ENCODE measurements around the gene KRT6C.
"Not testable (repeated sequence)": the region's sequence is repeated elsewhere in the genome, so short reads cannot be mapped to it uniquely, and the experiment has no call there.

The KRT6C gene

GRCh38 chr12:52473768-52474167 is at the start of gene KRT6C:
TSS of gene KRT6C (minus strand) at chr12:52473805. CDS start at chr12:52473737, 68 bp downstream.
- FAIRE-seq, result no peak

DNA sequence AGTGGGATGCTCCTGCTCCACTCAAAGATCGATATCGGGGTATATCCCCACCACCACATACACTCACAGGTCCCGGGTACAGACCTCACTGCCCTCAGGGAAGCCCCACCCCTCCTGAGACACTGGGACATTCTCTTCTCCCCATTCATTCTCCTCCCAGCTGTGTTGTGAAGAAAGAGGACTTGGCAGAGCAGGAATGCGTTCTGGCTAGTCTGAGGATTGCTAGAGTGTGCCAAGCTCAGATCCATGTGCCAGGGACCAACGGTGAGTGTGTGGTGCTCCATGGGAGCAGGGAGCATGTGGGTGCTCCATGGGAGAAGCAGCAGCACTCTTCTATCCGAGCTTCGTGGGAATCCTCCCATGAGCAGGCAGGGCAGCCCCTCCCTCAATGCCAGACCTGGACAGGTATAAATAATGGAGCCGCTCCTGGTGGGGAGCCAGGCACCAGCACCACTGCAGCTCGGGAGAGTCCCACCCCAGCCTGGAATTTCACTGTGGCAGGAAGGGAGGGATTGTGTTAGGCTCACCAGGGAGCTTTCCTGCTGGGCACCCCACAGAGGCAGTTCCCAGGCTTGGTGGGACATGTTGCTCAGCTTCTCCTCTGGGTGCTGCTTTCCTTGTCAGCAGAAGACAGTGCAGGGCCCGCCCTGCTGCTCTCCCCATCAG is 48.9 kb upstream of the KRT6C start:
- FAIRE-seq, result no peak

- FAIRE-seq, result no peak
Observed at GRCh38 chr12:52521568-52522266, 48.1 kb upstream of the KRT6C start.

GRCh38 chr12:52521175-52521567 is 47.6 kb upstream of the KRT6C start:
- FAIRE-seq, result no peak

DNA sequence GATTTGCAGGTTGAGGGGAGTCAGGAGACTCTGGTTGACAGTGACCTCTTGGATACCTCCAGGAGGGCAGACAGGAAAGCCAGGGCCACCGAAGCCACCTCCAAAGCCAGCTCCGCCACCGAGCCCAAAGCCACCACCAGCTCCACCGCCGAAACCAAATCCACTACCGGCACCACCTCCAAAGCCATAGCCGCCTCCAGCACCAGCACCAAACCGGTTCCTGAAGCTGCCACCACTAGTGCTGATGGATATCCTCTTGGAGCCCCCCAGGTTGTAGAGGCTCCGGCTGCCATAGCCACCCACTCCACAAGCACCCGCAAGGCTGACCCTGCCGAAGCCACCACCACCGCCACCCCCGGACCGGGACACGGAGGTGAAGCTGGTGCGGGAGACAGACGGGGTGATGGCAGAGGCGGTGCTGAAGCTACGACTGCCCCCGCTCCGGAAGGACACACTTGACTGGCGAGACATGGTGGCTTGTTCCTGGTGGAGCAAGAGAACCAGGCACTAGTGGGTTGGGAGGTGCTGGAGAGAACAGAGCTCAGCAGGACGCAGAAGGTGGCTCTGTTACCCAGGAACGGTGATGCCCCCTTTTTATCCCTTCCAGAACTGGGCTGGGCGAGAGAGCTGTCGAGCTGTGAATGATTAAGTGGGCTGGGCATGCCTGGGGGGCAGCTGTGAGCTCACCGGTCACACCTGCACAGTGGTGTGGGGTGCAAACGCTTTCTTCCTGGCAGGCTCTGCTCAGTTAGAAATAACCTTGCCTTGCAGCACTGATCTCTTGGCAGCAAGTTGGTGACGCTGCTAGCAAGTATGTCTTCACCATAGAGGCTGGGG is 46.4 kb upstream of the KRT6C start, which contains the start of gene KRT5:
KRT5 (minus strand) TSS at position 569 of the 837 bp plus-strand sequence; CDS start at position 471, 98 bp downstream.
- FAIRE-seq, result no peak

- FAIRE-seq, result no peak
Observed at GRCh38 chr12:52519387-52519703, 45.7 kb upstream of the KRT6C start.

DNA sequence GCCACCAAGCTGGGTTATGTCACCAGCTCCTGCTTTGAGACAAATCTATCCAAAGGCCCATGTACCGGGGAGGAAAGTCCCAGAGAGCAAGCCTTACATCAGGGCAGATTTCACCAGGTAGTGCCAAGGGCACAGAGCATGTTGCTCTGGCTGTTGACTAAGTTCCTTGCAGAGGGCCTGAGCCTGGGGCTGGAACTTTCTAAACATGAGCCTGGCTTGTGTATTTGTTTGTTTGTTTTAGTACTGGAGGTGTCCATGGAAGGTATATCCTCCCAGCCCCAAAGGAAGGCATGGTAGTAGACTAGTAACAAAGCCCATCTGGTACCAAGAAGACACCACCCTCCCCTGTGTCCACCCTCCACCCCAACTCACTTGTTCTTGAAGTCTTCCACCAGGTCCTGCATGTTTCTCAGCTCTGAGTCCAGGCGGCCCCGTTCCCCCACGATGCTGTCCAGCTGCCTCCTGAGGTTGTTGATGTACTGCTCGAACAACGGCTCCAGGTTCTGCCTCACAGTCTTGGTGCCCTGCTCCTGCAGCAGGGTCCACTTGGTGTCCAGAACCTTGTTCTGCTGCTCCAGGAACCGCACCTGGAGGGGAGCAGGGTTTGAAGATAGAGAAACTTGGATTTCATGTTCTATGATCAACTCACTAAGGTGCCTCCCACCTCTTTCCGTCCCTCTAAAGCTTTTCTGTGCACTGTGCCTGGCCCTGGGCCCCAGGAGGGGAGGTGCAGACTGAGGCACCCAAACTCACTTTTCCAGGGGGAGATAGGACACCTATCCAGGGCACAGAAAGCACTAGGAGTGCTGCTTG is 45.2 kb upstream of the KRT6C start:
- no peak for FAIRE-seq

DNA sequence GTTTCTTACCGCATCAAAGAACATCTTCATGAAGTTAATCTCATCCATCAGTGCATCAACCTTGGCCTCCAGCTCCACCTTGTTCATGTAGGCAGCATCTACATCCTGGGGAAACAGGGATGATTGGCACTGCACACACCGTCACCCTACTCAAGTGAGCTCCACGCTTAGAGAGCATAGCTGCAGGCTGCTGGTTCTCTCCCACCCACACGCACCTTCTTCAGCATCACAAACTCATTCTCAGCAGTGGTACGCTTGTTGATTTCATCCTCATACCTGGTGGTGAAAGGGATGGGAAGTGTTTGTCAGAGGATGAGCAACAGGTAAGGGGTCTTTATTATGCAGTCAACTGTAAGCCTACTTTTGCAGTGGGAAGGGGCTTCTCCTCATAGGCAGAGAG is 44.3 kb upstream of the KRT6C start:
- no peak for FAIRE-seq

- no peak for FAIRE-seq
Observed at GRCh38 chr12:52517005-52517835, 43.6 kb upstream of the KRT6C start.

- no peak for FAIRE-seq
Observed at GRCh38 chr12:52515927-52516831, 42.6 kb upstream of the KRT6C start.

DNA sequence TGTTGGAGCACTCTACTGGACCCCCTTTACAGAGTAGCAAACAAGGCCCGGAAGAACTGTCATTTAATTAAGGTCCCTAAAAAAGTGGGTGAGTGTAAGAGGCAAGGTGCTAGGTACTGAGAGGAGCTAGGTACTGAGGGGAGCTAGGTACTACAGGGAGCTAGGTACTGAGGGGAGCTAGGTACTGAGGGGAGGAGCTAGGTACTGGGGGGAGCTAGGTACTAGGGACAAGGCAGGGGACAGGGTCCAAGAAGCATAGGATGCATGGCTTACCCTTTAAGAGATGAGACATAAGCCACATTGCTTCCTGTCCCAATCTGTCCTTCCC is 41.7 kb upstream of the KRT6C start:
- FAIRE-seq, result no peak

- no peak for FAIRE-seq
Observed at GRCh38 chr12:52514471-52515318, 41.1 kb upstream of the KRT6C start.

- no peak for FAIRE-seq
Observed at GRCh38 chr12:52513736-52514135, 40.1 kb upstream of the KRT6C start.

DNA sequence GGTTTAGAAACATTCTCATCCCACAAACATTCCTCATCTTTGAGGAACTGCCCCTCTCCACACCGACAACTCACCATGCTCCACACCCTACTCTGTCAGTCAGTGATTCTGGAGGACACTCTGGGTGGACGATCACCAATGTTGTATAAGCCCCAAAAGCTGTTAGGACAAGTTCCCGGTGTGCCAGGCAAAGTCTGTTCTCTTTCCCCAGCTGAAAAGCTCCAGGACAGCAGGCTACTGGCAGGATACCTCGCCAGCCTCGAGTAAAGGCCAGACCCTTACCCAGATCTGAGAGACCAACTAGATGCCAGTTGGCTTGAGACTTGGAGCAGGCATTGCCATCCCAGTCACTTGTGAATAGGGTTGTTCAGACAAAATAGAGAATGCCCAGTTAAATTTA is 34.6 kb upstream of the KRT6C start:
- FAIRE-seq, result no peak

DNA sequence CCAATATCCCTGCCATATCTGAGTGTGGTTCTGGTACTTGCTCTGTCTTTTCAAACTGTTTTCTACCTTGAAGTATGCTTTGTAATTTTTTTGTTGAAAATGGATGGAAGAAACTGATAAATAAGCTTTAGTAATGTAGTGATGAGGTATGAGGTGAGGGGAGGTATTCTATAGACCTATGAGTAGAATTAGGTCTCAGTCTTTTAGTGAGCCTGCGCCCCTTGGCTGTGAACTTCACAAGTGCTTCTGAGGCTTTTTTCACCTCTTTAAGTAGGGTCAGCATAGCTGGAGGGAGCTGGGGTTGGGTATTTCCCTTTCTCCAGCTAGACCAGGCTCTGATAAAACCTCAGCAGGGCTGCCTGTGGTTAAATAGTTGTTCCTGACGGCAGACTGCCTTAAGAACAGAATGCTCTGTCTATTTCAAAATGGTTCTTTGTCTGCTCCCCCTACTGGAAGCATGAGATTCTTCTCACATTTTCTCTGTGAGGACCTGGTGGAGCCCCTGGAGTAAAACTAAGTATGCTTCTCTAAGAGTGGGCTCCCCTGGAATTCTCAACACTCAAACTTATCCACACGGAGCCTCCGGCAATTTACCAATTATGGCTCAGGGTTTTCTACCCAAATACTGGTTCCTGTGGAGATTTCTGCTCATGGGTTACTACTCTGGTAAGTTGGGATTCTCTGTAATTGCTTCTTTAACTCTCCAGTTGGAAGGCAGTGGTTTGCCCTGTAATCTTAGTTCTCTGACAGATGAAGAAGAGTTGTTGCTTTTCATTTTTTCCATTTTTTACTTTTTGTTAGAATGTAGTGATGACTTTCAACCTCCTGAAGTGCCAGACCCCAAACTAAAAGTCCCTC is 33.5 kb upstream of the KRT6C start:
- FAIRE-seq, result no peak

DNA sequence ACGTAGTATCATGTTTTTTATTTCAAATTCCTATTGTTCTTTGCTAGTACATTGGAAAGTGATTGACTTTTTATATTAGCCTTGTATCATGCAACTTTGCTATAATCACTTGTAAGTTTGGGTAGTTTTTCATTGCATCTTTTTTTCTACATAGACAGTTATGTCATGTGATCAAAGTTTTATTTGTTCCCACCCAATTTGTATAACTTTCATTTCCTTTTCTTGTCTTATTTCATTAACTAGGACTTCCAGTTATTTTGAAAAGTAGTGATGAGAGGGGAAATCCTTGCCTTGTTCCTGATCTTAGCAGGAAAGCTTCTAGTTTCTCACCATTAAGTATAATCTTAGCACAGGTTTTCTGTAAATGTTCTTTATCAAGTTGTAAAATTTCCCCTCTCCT is 29.3 kb upstream of the KRT6C start:
- no peak for FAIRE-seq

- FAIRE-seq, result no peak
Observed at GRCh38 chr12:52501490-52501889, 27.9 kb upstream of the KRT6C start.

GRCh38 chr12:52500574-52500973 is 27.0 kb upstream of the KRT6C start:
- not testable (repeated sequence) for FAIRE-seq

Data from islet of Langerhans (tissue), 1 donor.